ENCODE measurements around the gene FMO2.

FMO2 gene

GRCh38 chr1:171142416-171143385 is 42.4 kb upstream of the FMO2 start:
- H3K18ac ChIP-seq (ENCODE audit: low read depth in 1 of 2, low read length in 2 of 2), result no peak overlapping the region
- no peak overlapping the region for H4K91ac ChIP-seq (ENCODE audit: low read length)
- no peak overlapping the region for H2AK5ac ChIP-seq (ENCODE audit: low read length, severe bottlenecking)
- WGBS, result 88% methylated on average over 7 of the region's 8 CpGs
- no peak overlapping the region for H3K14ac ChIP-seq (ENCODE audit: low read length in 2 of 2)
- H3K4me1 ChIP-seq (ENCODE audit: control insufficient read depth, insufficient read depth, low read depth, low read length), result no peaks in the 10 kb centered on the region
- peak overlapping the region in 1 of 2 experiments; percentile 44 for H3K4me3 ChIP-seq (ENCODE audit: insufficient read depth in 1 of 2, low read depth in 1 of 2, low read length in 2 of 2)
- H2AFZ ChIP-seq (ENCODE audit: low read depth, low read length), result no peak overlapping the region
- peak overlapping the region; percentile 77 for H3K9ac ChIP-seq (ENCODE audit: low read length)
- no peak overlapping the region for H3K4me2 ChIP-seq (ENCODE audit: low read length, poor library complexity, severe bottlenecking)
- H2BK5ac ChIP-seq (ENCODE audit: low read depth, low read length, poor library complexity, severe bottlenecking), result no peak overlapping the region
- no peaks in the 10 kb centered on the region for H3K79me1 ChIP-seq (replicated peaks; ENCODE audit: low read length, poor library complexity, severe bottlenecking)
- H4K8ac ChIP-seq (ENCODE audit: low read length), result no peak overlapping the region
- H2BK12ac ChIP-seq (ENCODE audit: low read length in 2 of 2), result no peak overlapping the region
- no peak overlapping the region for H2BK120ac ChIP-seq (ENCODE audit: low read depth, low read length)
- DNase-seq, result peak; percentile 49
- H3K4ac ChIP-seq (ENCODE audit: low read depth in 1 of 2, low read length in 2 of 2), result no peak overlapping the region
- no peaks in the 10 kb centered on the region for H3K27me3 ChIP-seq (ENCODE audit: control insufficient read depth in 1 of 2, insufficient read depth in 1 of 2, low read length in 2 of 2)
- H3K36me3 ChIP-seq (ENCODE audit: control insufficient read depth in 1 of 2, insufficient read depth in 2 of 2, low read depth in 1 of 2, low read length in 2 of 2), result no peaks in the 10 kb centered on the region
- no peak overlapping the region for H3K23ac ChIP-seq (ENCODE audit: low read length in 2 of 2)
- H3K9me3 ChIP-seq (ENCODE audit: control insufficient read depth, low read length), result no peaks in the 10 kb centered on the region
- no peak overlapping the region for H3K27ac ChIP-seq (ENCODE audit: low read length, poor library complexity, severe bottlenecking)
- H2BK15ac ChIP-seq (ENCODE audit: low read depth, poor library complexity, severe bottlenecking), result no peak overlapping the region

GRCh38 chr1:171150156-171150555 is 34.9 kb upstream of the FMO2 start:
- Histone ChIP-seq H2BK120ac (ENCODE audit: low read depth, low read length) (no peak overlapping the region), H2BK15ac (ENCODE audit: low read depth, poor library complexity, severe bottlenecking) (no peak overlapping the region), H3K23ac (ENCODE audit: low read length in 2 of 2) (no peak overlapping the region), H3K14ac (ENCODE audit: low read length in 2 of 2) (no peak overlapping the region), H3K9ac (ENCODE audit: low read length) (no peak overlapping the region), H3K27ac (ENCODE audit: low read length, poor library complexity, severe bottlenecking) (no peak overlapping the region), H4K8ac (ENCODE audit: low read length) (no peak overlapping the region), H3K4me3 (ENCODE audit: insufficient read depth in 1 of 2, low read depth in 1 of 2, low read length in 2 of 2) (no peak overlapping the region), H3K9me3 (ENCODE audit: control insufficient read depth, low read length) (no peaks in the 10 kb centered on the region), H3K4me2 (ENCODE audit: low read length, poor library complexity, severe bottlenecking) (no peak overlapping the region), H2BK5ac (ENCODE audit: low read depth, low read length, poor library complexity, severe bottlenecking) (no peak overlapping the region), H3K27me3 (ENCODE audit: control insufficient read depth in 1 of 2, insufficient read depth in 1 of 2, low read length in 2 of 2) (no peaks in the 10 kb centered on the region), H3K4me1 (ENCODE audit: control insufficient read depth, insufficient read depth, low read depth, low read length) (no peaks in the 10 kb centered on the region), H3K4ac (ENCODE audit: low read depth in 1 of 2, low read length in 2 of 2) (no peak overlapping the region), H3K79me1 (replicated peaks; ENCODE audit: low read length, poor library complexity, severe bottlenecking) (no peaks in the 10 kb centered on the region), H3K36me3 (ENCODE audit: control insufficient read depth in 1 of 2, insufficient read depth in 2 of 2, low read depth in 1 of 2, low read length in 2 of 2) (no peaks in the 10 kb centered on the region), H2AFZ (ENCODE audit: low read depth, low read length) (no peak overlapping the region), H2BK12ac (ENCODE audit: low read length in 2 of 2) (no peak overlapping the region), H4K91ac (ENCODE audit: low read length) (no peak overlapping the region), H3K18ac (ENCODE audit: low read depth in 1 of 2, low read length in 2 of 2) (no peak overlapping the region), H2AK5ac (ENCODE audit: low read length, severe bottlenecking) (no peak overlapping the region)
- DNase-seq, result no peak
- no CpG with 5 or more reads among the region's 1 CpG for WGBS

GRCh38 chr1:171152549-171152948 is 32.6 kb upstream of the FMO2 start:
- Histone ChIP-seq H3K14ac (ENCODE audit: low read length in 2 of 2) (no peak overlapping the region), H3K9ac (ENCODE audit: low read length) (no peak overlapping the region), H3K4me3 (ENCODE audit: insufficient read depth in 1 of 2, low read depth in 1 of 2, low read length in 2 of 2) (no peak overlapping the region), H2AFZ (ENCODE audit: low read depth, low read length) (no peak overlapping the region), H3K9me3 (ENCODE audit: control insufficient read depth, low read length) (no peaks in the 10 kb centered on the region), H3K23ac (ENCODE audit: low read length in 2 of 2) (no peak overlapping the region), H4K8ac (ENCODE audit: low read length) (no peak overlapping the region), H3K27ac (ENCODE audit: low read length, poor library complexity, severe bottlenecking) (no peak overlapping the region), H3K36me3 (ENCODE audit: control insufficient read depth in 1 of 2, insufficient read depth in 2 of 2, low read depth in 1 of 2, low read length in 2 of 2) (no peaks in the 10 kb centered on the region), H3K4me2 (ENCODE audit: low read length, poor library complexity, severe bottlenecking) (no peak overlapping the region), H3K79me1 (replicated peaks; ENCODE audit: low read length, poor library complexity, severe bottlenecking) (no peaks in the 10 kb centered on the region), H3K27me3 (ENCODE audit: control insufficient read depth in 1 of 2, insufficient read depth in 1 of 2, low read length in 2 of 2) (no peaks in the 10 kb centered on the region), H2BK120ac (ENCODE audit: low read depth, low read length) (no peak overlapping the region), H2BK5ac (ENCODE audit: low read depth, low read length, poor library complexity, severe bottlenecking) (no peak overlapping the region), H2BK12ac (ENCODE audit: low read length in 2 of 2) (no peak overlapping the region), H2AK5ac (ENCODE audit: low read length, severe bottlenecking) (no peak overlapping the region), H2BK15ac (ENCODE audit: low read depth, poor library complexity, severe bottlenecking) (no peak overlapping the region), H4K91ac (ENCODE audit: low read length) (no peak overlapping the region), H3K4me1 (ENCODE audit: control insufficient read depth, insufficient read depth, low read depth, low read length) (no peaks in the 10 kb centered on the region), H3K4ac (ENCODE audit: low read depth in 1 of 2, low read length in 2 of 2) (no peak overlapping the region), H3K18ac (ENCODE audit: low read depth in 1 of 2, low read length in 2 of 2) (no peak overlapping the region)
- WGBS, result 62% methylated on average over 2 of the region's 2 CpGs
- DNase-seq, result no peak

- no peak overlapping the region for H4K8ac ChIP-seq (ENCODE audit: low read length)
- no peaks in the 10 kb centered on the region for H3K4me1 ChIP-seq (ENCODE audit: control insufficient read depth, insufficient read depth, low read depth, low read length)
- H3K4ac ChIP-seq (ENCODE audit: low read depth in 1 of 2, low read length in 2 of 2), result no peak overlapping the region
- H3K27me3 ChIP-seq (ENCODE audit: control insufficient read depth in 1 of 2, insufficient read depth in 1 of 2, low read length in 2 of 2), result no peaks in the 10 kb centered on the region
- H2BK120ac ChIP-seq (ENCODE audit: low read depth, low read length), result no peak overlapping the region
- H3K79me1 ChIP-seq (replicated peaks; ENCODE audit: low read length, poor library complexity, severe bottlenecking), result no peaks in the 10 kb centered on the region
- no peak overlapping the region for H3K14ac ChIP-seq (ENCODE audit: low read length in 2 of 2)
- DNase-seq, result no peak
- no peak overlapping the region for H3K18ac ChIP-seq (ENCODE audit: low read depth in 1 of 2, low read length in 2 of 2)
- H3K36me3 ChIP-seq (ENCODE audit: control insufficient read depth in 1 of 2, insufficient read depth in 2 of 2, low read depth in 1 of 2, low read length in 2 of 2), result no peaks in the 10 kb centered on the region
- no peak overlapping the region for H2BK5ac ChIP-seq (ENCODE audit: low read depth, low read length, poor library complexity, severe bottlenecking)
- no peak overlapping the region for H3K27ac ChIP-seq (ENCODE audit: low read length, poor library complexity, severe bottlenecking)
- no peak overlapping the region for H2AK5ac ChIP-seq (ENCODE audit: low read length, severe bottlenecking)
- no peak overlapping the region for H3K23ac ChIP-seq (ENCODE audit: low read length in 2 of 2)
- no peak overlapping the region for H2BK15ac ChIP-seq (ENCODE audit: low read depth, poor library complexity, severe bottlenecking)
- H3K9me3 ChIP-seq (ENCODE audit: control insufficient read depth, low read length), result peaks cover 6% of the 10 kb centered on the region
- H3K4me3 ChIP-seq (ENCODE audit: insufficient read depth in 1 of 2, low read depth in 1 of 2, low read length in 2 of 2), result no peak overlapping the region
- H2AFZ ChIP-seq (ENCODE audit: low read depth, low read length), result no peak overlapping the region
- no peak overlapping the region for H2BK12ac ChIP-seq (ENCODE audit: low read length in 2 of 2)
- H4K91ac ChIP-seq (ENCODE audit: low read length), result no peak overlapping the region
- no peak overlapping the region for H3K4me2 ChIP-seq (ENCODE audit: low read length, poor library complexity, severe bottlenecking)
- H3K9ac ChIP-seq (ENCODE audit: low read length), result no peak overlapping the region
Observed at GRCh38 chr1:171155484-171155883, 29.6 kb upstream of the FMO2 start.

Data from mesenchymal stem cell (in vitro differentiated cells and primary cell).